Measurements from ENCODE around the gene STAT5B. TPM values are rescaled to one million over a fixed set of nuclear protein-coding genes. Genes with fewer than 3 reads are reported as not detected.
A peak's percentile ranks its signal among the peaks of the same experiment; 100 is the strongest.
"Not testable (repeated sequence)": the region's sequence is repeated elsewhere in the genome, so short reads cannot be mapped to it uniquely, and the experiment has no call there.

STAT5B gene
- total RNA-seq, 2 donors from 2014 or later, result 131 to 209 TPM

DNA sequence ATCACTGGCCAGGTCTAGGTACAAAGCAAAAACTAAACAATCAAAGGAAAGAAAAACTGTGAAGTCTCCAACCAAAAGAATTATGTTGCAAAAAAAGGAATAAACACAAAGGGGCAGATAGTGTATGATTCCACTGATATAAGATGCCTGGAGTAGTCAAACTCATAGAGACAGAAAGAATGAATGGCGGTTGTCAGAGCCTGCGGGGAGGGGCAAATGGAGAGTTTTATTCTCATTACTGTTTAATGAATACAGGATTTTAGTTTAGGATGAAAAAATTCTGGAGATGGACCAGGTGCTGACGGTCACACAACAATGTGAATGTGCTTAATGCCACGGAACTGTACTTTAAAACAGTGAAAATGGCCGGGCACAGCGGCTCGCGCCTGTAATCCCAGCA, 20.7 kb downstream of the STAT5B start:
- Mint-ChIP-seq H3K9me3 (no peaks in the 10 kb centered on the region), H3K27me3 (no peaks in the 10 kb centered on the region), H3K27ac (peak overlapping the region; percentile 7 to 17), H3K36me3 (no peaks in the 10 kb centered on the region), H3K4me3 (no peak overlapping the region), H3K4me1 (ENCODE audit: low read depth in 2 of 2) (peaks cover 43 to 44% of the 10 kb centered on the region in 2 donors)
- DNase-seq (ENCODE audit: low spot score) (no peak), ATAC-seq (no peak)

DNA sequence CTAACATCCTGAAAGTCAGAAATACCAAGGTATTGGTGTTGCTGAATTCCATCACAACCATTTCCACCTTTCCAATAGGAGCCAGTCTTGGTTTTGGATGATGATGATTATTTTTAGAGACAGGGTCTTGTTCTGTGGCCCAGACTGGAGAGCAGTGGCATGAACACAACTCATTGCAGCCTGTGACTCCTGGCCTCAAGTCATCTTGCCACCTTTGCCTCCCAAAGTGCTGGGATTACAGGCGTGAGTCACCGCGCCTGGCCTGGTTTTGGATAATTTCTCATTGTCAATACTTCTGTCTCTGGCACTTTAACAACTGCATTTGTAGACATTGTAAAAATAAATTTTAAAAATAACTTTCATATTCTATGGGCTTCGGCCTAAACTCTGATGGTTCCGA, 22.6 kb downstream of the STAT5B start:
- H3K9me3 Mint-ChIP-seq, result no peaks in the 10 kb centered on the region
- ATAC-seq, result no peak
- H3K4me3 Mint-ChIP-seq, result peak overlapping the region; percentile 59
- H3K36me3 Mint-ChIP-seq, result no peaks in the 10 kb centered on the region
- no peaks in the 10 kb centered on the region for H3K27me3 Mint-ChIP-seq
- H3K27ac Mint-ChIP-seq, result peak overlapping the region; percentile 95 to 98
- H3K4me1 Mint-ChIP-seq (ENCODE audit: low read depth in 2 of 2), result peaks cover 55 to 59% of the 10 kb centered on the region in 2 donors
- DNase-seq (ENCODE audit: low spot score), result no peak

DNA sequence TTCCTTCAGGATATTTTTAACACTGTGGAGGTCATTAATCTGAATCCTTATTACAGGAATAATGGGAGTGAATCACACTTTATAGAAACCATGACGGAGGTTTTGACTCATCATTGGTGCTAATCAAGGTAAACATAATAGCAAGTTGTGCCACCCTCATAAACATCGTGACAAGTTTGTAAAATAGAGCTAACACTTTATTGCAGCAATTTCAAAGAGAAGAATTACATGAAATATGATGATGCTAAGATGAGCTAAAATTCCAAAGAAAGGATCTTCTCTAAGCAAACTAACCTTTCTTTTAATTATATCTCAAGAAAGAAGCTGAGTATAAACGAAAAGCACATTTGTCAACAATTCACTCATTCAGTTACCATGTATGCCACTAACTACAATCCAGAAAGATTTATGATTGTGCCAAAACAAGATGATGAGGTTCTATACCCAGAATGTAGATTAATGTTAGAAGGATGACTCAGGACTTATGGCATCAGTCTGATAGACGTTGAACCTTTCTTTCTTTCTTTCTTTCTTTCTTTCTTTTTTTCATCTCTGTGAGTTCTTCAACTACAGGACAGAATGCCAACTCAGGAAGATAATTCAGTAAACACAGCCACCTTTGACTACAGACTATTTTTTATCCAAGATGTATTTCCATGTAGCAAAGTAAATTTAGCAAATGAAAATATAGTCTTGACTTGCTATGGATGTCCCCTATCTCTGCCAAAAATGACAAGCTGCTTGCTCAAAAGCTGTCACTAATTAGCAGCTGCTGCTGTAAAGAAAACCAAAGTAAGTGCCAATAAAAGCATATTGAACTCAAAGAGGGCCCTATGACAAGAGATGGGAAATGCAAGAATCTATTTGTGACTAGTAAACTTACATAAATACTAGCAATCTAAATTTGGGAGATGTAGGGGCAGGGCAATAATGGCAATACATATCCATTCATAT, 23.3 kb downstream of the STAT5B start:
- H3K4me3 Mint-ChIP-seq, result peak overlapping the region; percentile 59
- no peaks in the 10 kb centered on the region for H3K36me3 Mint-ChIP-seq
- ATAC-seq, result peak in 1 of 2 donors; percentile 67

GRCh38 chr17:42251115-42251514, 25.1 kb downstream of the STAT5B start:
- no peaks in the 10 kb centered on the region for H3K9me3 Mint-ChIP-seq
- H3K4me3 Mint-ChIP-seq, result peak overlapping the region; percentile 89
- ATAC-seq, result no peak
- peak overlapping the region; percentile 95 to 98 for H3K27ac Mint-ChIP-seq
- H3K27me3 Mint-ChIP-seq, result no peaks in the 10 kb centered on the region
- H3K4me1 Mint-ChIP-seq (ENCODE audit: low read depth in 2 of 2), result peaks cover 65 to 72% of the 10 kb centered on the region in 2 donors
- DNase-seq (ENCODE audit: low spot score), result peak; percentile 66
- H3K36me3 Mint-ChIP-seq, result no peaks in the 10 kb centered on the region

More for the DNA sequence above, 23.3 kb downstream of the STAT5B start:
- Mint-ChIP-seq H3K27me3 (no peaks in the 10 kb centered on the region), H3K4me1 (ENCODE audit: low read depth in 2 of 2) (peaks cover 60 to 64% of the 10 kb centered on the region in 2 donors), H3K9me3 (no peaks in the 10 kb centered on the region), H3K27ac (peak overlapping the region; percentile 95 to 98)
- no peak for DNase-seq (ENCODE audit: low spot score)

- H3K27ac Mint-ChIP-seq, result peak overlapping the region; percentile 95 to 98
- H3K4me3 Mint-ChIP-seq, result peak overlapping the region; percentile 89
- H3K36me3 Mint-ChIP-seq, result no peaks in the 10 kb centered on the region
- no peaks in the 10 kb centered on the region for H3K9me3 Mint-ChIP-seq
- ATAC-seq, result peak; percentile 67
- no peaks in the 10 kb centered on the region for H3K27me3 Mint-ChIP-seq
- H3K4me1 Mint-ChIP-seq (ENCODE audit: low read depth in 2 of 2), result peaks cover 62 to 65% of the 10 kb centered on the region in 2 donors
- DNase-seq (ENCODE audit: low spot score), result peak; percentile 66
Measured at GRCh38 chr17:42249681-42250446, 26.3 kb downstream of the STAT5B start.

DNA sequence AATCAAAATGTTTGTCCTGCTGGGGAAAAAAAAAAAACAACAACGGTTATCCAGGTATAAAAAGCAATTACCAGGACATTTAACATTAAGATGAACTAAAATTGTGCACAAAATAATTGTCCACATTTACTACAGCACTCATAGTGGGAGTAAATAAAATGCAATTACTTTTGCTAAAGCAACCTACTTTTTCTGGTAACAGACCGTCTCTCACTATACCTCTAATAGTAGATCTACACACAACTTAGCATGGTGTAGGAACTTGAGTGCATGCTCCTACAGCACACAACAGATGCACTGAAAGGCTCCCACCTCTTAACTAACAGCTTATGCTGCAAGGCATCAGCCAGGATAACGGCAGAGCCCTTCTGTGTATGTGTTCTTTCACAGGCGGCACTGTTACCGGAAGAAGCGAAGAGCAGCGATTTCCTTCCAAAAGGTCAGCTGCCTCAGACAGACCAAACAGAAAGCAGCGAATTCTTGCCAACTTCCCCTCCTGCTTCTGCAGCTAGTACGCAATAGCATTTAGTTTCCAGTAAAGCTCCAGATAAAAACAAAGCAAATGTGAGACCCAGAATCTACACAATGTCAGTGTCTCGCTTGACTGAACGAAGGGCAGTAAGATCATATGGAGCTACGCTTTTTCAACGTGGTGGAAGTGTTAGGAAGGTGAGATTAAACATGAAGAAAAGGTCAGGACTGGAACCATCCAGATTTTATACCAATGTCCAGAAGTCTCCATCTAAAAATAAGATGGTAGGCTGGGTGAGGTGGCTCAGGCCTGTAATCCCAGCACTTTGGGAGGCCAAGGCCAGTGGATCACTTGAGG, 27.6 kb downstream of the STAT5B start:
- H3K36me3 Mint-ChIP-seq, result no peaks in the 10 kb centered on the region
- H3K9me3 Mint-ChIP-seq, result no peaks in the 10 kb centered on the region
- ATAC-seq (peak; percentile 90 to 93), DNase-seq (ENCODE audit: low spot score) (peak; percentile 87)
- peak overlapping the region; percentile 95 to 98 for H3K27ac Mint-ChIP-seq
- peaks cover 60 to 61% of the 10 kb centered on the region in 2 donors for H3K4me1 Mint-ChIP-seq (ENCODE audit: low read depth in 2 of 2)
- H3K27me3 Mint-ChIP-seq, result no peaks in the 10 kb centered on the region
- peak overlapping the region; percentile 89 for H3K4me3 Mint-ChIP-seq

DNA sequence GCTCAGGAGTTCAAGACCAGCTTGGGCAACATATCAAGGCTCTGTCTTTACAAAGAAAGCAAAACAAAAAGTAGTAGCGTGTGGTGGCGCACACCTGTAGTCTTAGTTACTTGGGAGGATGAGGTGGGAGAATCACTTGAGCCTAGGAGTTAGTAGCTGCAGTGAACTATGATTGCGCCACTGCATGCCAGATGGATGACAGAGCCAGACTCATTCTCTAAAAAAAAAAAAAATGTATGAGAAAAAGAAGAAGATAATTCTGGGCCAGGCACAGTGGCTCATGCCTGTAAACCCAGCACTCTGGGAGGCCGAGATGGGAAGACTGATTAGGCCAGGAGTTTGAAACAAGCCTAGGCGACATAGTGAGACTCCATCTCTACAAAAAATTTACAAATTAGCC, 28.5 kb downstream of the STAT5B start:
- no peaks in the 10 kb centered on the region for H3K27me3 Mint-ChIP-seq
- ATAC-seq (no peak), DNase-seq (ENCODE audit: low spot score) (no peak)
- H3K27ac Mint-ChIP-seq, result peak overlapping the region; percentile 95 to 98
- peak overlapping the region; percentile 74 for H3K4me3 Mint-ChIP-seq
- H3K36me3 Mint-ChIP-seq, result no peaks in the 10 kb centered on the region
- H3K9me3 Mint-ChIP-seq, result no peaks in the 10 kb centered on the region
- peaks cover 57% of the 10 kb centered on the region in 2 donors for H3K4me1 Mint-ChIP-seq (ENCODE audit: low read depth in 2 of 2)

DNA sequence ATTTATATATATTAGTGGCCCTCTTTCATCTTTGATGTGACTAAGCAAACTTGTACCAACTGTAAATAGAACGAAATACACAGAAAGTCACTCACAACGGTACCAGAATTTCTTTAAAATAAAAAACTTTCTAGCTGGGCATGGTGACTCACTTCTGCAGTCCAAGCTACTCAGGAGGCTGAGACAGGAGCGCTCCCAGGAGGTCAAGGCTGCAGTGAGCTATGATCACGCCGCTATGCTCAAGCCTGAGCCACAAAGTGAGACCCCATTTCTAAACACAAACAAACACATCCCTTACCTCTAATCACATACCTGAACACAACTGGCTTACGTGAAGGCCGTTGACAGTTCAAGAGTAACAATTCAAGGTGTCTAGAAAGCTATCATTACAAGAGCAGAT, 29.7 kb downstream of the STAT5B start:
- Mint-ChIP-seq H3K36me3 (no peaks in the 10 kb centered on the region), H3K27ac (peak overlapping the region; percentile 95 to 98), H3K4me3 (peak overlapping the region; percentile 74), H3K4me1 (ENCODE audit: low read depth in 2 of 2) (peaks cover 51 to 58% of the 10 kb centered on the region in 2 donors), H3K27me3 (no peaks in the 10 kb centered on the region), H3K9me3 (no peaks in the 10 kb centered on the region)
- no peak for ATAC-seq
- DNase-seq (ENCODE audit: low spot score), result no peak

- H3K27me3 Mint-ChIP-seq; H3K27ac Mint-ChIP-seq; ATAC-seq; H3K4me3 Mint-ChIP-seq; H3K36me3 Mint-ChIP-seq; DNase-seq (ENCODE audit: low spot score); H3K9me3 Mint-ChIP-seq: not testable (repeated sequence)
- peaks cover 46 to 54% of the 10 kb centered on the region in 2 donors for H3K4me1 Mint-ChIP-seq (ENCODE audit: low read depth in 2 of 2)
Measured at GRCh38 chr17:42245183-42245582, 31.0 kb downstream of the STAT5B start.

DNA sequence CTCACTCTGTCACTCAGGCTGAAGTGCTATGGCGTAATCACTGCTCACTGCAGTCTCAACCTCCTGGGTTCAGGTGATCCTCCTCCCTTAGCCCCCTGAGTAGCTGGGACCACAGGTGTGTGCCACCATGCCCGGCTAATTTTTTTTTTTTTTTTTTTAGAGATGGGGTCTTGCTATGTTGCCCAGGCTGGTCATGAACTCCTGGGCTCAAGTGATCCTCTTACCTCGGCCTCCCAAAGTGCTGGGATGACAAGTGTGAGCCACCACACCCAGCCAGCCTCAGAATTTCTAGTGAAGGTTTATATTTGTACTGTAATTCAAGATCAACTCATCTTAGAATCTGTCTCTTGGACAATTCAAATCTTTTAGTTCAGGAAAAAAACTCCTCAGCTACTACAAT, 32.1 kb downstream of the STAT5B start:
- not testable (repeated sequence) for H3K9me3 Mint-ChIP-seq; DNase-seq (ENCODE audit: low spot score); ATAC-seq; H3K27me3 Mint-ChIP-seq; H3K4me3 Mint-ChIP-seq; H3K36me3 Mint-ChIP-seq
- Mint-ChIP-seq H3K4me1 (ENCODE audit: low read depth in 2 of 2) (peaks cover 40 to 51% of the 10 kb centered on the region in 2 donors), H3K27ac (peak overlapping the region in 1 of 2 donors; percentile 4)

DNA sequence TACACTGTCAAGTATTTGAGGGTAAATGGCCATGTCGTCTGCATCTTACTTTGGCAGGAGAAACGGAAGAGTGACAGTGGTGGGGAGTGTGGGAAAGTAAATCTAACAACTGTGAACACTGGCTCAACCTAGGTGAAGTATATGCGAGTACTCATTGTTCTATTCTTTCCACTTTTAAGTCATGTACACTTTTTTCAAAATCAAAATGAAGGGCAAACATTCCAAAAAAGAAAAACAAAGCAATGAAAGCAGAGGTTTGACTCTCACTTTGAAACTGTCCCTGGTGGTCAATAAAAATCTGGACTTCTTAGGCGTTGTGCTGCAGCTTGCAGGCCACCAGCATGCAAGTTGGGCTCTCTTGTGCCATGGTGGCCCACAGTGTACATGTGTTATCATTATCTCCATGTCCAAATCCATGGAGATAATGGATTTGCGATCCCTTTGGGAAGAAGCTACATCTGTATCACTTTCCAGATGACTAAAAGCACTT, 32.7 kb downstream of the STAT5B start:
- H3K36me3 Mint-ChIP-seq, result no peaks in the 10 kb centered on the region
- no peaks in the 10 kb centered on the region for H3K9me3 Mint-ChIP-seq
- no peaks in the 10 kb centered on the region for H3K27me3 Mint-ChIP-seq
- ATAC-seq (no peak), DNase-seq (ENCODE audit: low spot score) (no peak)
- no peak overlapping the region for H3K4me3 Mint-ChIP-seq
- H3K27ac Mint-ChIP-seq, result peak overlapping the region in 1 of 2 donors; percentile 4
- H3K4me1 Mint-ChIP-seq (ENCODE audit: low read depth in 2 of 2), result peaks cover 35 to 45% of the 10 kb centered on the region in 2 donors

- H3K27ac Mint-ChIP-seq, result peak overlapping the region in 1 of 2 donors; percentile 38
- ATAC-seq, result no peak
Measured at GRCh38 chr17:42241871-42242270, 34.3 kb downstream of the STAT5B start.

GRCh38 chr17:42240863-42241262, 35.3 kb downstream of the STAT5B start:
- not testable (repeated sequence) for DNase-seq (ENCODE audit: low spot score); H3K4me3 Mint-ChIP-seq; H3K27me3 Mint-ChIP-seq; H3K9me3 Mint-ChIP-seq; ATAC-seq; H3K36me3 Mint-ChIP-seq
- peak overlapping the region in 1 of 2 donors; percentile 54 for H3K27ac Mint-ChIP-seq
- peaks cover 24 to 30% of the 10 kb centered on the region in 2 donors for H3K4me1 Mint-ChIP-seq (ENCODE audit: low read depth in 2 of 2)

More at GRCh38 chr17:42241871-42242270, 34.3 kb downstream of the STAT5B start:
- Mint-ChIP-seq H3K36me3 (no peaks in the 10 kb centered on the region), H3K9me3 (no peaks in the 10 kb centered on the region), H3K4me1 (ENCODE audit: low read depth in 2 of 2) (peaks cover 25 to 35% of the 10 kb centered on the region in 2 donors), H3K4me3 (no peak overlapping the region), H3K27me3 (no peaks in the 10 kb centered on the region)
- DNase-seq (ENCODE audit: low spot score), result no peak
